ENCODE results near the gene SLC6A19.

DNA sequence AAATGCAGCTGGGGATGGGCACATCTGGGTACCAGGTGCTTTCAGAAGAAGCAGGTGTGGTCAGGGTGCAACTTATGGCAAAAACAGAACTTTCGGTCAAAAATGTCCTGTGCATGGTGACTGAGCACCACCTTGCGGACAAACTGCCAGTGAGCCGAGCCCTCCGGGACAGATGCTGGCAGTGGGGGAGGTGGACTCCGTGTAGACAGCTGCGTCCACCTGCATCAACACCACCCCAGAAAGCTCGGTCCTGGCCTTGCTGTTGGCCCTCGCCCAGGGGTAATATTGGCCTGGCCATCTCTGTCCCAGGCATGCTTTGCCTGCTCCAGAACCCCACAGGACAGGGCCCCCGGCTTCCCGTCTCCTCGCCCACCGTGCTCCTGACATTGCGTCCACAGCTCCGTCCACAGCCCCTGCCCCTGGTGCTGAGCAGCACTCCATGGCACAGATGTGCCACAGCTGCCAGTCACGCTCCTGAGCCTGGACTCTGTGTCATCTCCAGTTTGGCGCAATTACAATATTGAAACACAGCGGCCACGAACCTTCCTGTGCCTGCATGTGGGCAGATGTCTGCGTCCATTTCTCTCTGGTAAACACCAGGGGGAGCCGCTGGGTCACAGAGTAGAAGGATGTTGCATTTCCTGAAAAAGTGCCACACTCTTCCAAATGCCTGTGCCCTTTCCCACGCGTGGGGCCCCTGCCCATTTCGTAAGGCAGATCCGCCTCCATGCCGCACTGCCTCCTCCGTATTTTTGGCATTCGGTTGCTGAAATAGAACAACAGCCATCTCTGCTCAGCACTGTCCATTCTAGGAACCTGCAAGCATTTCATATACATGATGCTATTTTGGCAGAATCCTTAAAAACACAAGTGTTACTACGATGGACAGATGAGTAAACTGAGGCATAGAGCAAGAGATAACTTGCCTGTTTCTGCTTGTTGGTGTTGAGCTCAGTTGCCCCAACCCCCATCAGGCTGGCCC, 33.4 kb upstream of the SLC6A19 start:
- TF ChIP-seq EED (IDR thresholded peaks at IDR 0.05; ENCODE audit: low read depth) (no peak), RAD51 (IDR thresholded peaks at IDR 0.05) (no peak), EZH2 (IDR thresholded peaks at IDR 0.05; ENCODE audit: borderline replicate concordance, control insufficient read depth, low read depth, low read length) (no peak), RAD21 (IDR thresholded peaks at IDR 0.05; ENCODE audit: insufficient read depth, low read depth, low read length) (peak; percentile 82), CHD1 (IDR thresholded peaks at IDR 0.05; ENCODE audit: low read depth, low read length) (no peak), SMAD1 (IDR thresholded peaks at IDR 0.05; ENCODE audit: low read depth, partially characterized antibody) (no peak), SMC3 (IDR thresholded peaks at IDR 0.05; ENCODE audit: borderline replicate concordance, low read length) (peak; percentile 93), ZNF24 (IDR thresholded peaks at IDR 0.05) (no peak), POLR2AphosphoS2 (IDR thresholded peaks at IDR 0.05; ENCODE audit: low read depth, low read length) (no peak), TBL1XR1 (IDR thresholded peaks at IDR 0.05; ENCODE audit: low read depth, low read length) (no peak)
- TF ChIP-seq, protein P1, sequence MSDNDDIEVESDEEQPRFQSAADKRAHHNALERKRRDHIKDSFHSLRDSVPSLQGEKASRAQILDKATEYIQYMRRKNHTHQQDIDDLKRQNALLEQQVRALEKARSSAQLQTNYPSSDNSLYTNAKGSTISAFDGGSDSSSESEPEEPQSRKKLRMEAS (IDR thresholded peaks at IDR 0.05; ENCODE audit: low read depth, low read length) = no peak
- TF ChIP-seq, protein P2, sequence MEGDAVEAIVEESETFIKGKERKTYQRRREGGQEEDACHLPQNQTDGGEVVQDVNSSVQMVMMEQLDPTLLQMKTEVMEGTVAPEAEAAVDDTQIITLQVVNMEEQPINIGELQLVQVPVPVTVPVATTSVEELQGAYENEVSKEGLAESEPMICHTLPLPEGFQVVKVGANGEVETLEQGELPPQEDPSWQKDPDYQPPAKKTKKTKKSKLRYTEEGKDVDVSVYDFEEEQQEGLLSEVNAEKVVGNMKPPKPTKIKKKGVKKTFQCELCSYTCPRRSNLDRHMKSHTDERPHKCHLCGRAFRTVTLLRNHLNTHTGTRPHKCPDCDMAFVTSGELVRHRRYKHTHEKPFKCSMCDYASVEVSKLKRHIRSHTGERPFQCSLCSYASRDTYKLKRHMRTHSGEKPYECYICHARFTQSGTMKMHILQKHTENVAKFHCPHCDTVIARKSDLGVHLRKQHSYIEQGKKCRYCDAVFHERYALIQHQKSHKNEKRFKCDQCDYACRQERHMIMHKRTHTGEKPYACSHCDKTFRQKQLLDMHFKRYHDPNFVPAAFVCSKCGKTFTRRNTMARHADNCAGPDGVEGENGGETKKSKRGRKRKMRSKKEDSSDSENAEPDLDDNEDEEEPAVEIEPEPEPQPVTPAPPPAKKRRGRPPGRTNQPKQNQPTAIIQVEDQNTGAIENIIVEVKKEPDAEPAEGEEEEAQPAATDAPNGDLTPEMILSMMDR (IDR thresholded peaks at IDR 0.05 in 2 of 3, conservative IDR thresholded peaks at IDR 0.05 in 1 of 3; ENCODE audit: control insufficient read depth in 2 of 3, extremely low read depth in 1 of 3, insufficient read depth in 1 of 3, low read depth in 3 of 3, low read length in 3 of 3) = peak; percentile 71 to 89 (median 81)

All from GM12878 (cell line).